Thyroid gland (tissue), 4 donors: ENCODE measurements around the gene EVA1A. TPM values are rescaled to one million over a fixed set of nuclear protein-coding genes. Genes with fewer than 3 reads are reported as not detected.

Source experiments
- DNase-seq, 2 donors: peaks; one replicate each; pipeline ENCODE4 v3.0.0-alpha.2; 2019
- H3K27ac ChIP-seq, 3 donors: fragments of 200-600 bp; sonication (generic); 1 replicate in 2 of 3; 2 replicates in 1 of 3; pipeline ENCODE4 v1.5.1; 2016 to 2019; ENCODE audit warnings: mild to moderate bottlenecking in 1 of 3, moderate library complexity in 1 of 3
- H3K27me3 ChIP-seq: fragments of 200-600 bp; sonication (generic); one replicate; pipeline ENCODE4 v1.5.1; 2019
- H3K36me3 ChIP-seq, 2 donors: fragments of 200-600 bp; sonication (generic); one replicate each; pipeline ENCODE4 v1.5.1; 2016 to 2019
- H3K4me1 ChIP-seq, 2 donors: fragments of 200-600 bp; sonication (generic); one replicate each; pipeline ENCODE4 v1.5.1; 2017 to 2019
- H3K4me3 ChIP-seq, 3 donors: fragments of 200-600 bp; sonication (generic); replicated peaks in 1 of 3; 1 replicate in 2 of 3; 2 replicates in 1 of 3; pipeline ENCODE4 v1.5.1; 2016; ENCODE audit warnings: mild to moderate bottlenecking in 1 of 3
- H3K9me3 ChIP-seq: fragments of 200-600 bp; sonication (generic); one replicate; pipeline ENCODE4 v1.5.1; 2017
- POLR2A ChIP-seq, 2 donors: fragments of 450-650 bp; IDR thresholded peaks; one replicate each; pipeline ENCODE4 v1.6.1; 2017; ENCODE audit warnings: antibody characterized with exemption in 2 of 2, mild to moderate bottlenecking in 2 of 2, moderate library complexity in 1 of 2
- WGBS, 2 donors: methylation state at CpG; one replicate each; pipeline ENCODE4 v1.1.5; 2017; 5-methylcytosine and 5-hydroxymethylcytosine counted together
- intact Hi-C: fragments of 100-400 bp; cut with DNase I; formaldehyde crosslinking; loops from one replicate; pipeline ENCODE4 v1.15.1; 2023
- total RNA-seq, 4 donors: library from RNA; depleted of rRNA; stranded (reverse); fragments of >200 nt; gene quantifications; one replicate each; pipeline ENCODE4 v1.2.3, GENCODE V29; 2016
- TF ChIP-seq, protein P1 (sequence below), 6 experiments: fragments of 200-600 bp in 3 of 6; fragments of 450-650 bp in 3 of 6; sonication (generic) in 3 of 6; IDR thresholded peaks; one replicate each; pipeline ENCODE4 v1.5.1; 2016 to 2019; ENCODE audit warnings: antibody characterized with exemption in 6 of 6, mild to moderate bottlenecking in 2 of 6, inconsistent platforms in 1 of 6, moderate library complexity in 1 of 6

Gene EVA1A
- total RNA-seq, 4 donors from 2014 or later: 3.6 to 19.8 (median 12.3) TPM

DNA sequence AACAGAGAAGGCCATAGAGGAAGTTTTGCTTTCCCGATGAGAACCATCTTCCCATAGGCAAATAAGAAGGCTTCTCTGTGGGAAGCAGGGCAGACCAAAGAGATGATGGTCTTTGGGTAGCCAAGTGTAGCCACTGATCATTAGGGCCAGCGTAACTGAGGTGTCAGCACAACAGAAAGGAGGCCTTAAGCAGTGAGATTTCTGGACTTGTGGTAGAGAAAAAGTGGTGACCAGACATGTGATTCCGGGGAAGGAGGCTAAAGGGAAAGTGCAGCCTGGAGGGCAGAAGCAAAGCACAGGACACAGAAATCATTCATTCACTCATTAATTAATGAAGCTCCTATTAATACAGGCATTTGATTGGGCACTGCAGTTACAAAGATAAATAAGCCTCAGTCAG is 15.4 kb downstream of the EVA1A start:
- TF ChIP-seq, protein P1, sequence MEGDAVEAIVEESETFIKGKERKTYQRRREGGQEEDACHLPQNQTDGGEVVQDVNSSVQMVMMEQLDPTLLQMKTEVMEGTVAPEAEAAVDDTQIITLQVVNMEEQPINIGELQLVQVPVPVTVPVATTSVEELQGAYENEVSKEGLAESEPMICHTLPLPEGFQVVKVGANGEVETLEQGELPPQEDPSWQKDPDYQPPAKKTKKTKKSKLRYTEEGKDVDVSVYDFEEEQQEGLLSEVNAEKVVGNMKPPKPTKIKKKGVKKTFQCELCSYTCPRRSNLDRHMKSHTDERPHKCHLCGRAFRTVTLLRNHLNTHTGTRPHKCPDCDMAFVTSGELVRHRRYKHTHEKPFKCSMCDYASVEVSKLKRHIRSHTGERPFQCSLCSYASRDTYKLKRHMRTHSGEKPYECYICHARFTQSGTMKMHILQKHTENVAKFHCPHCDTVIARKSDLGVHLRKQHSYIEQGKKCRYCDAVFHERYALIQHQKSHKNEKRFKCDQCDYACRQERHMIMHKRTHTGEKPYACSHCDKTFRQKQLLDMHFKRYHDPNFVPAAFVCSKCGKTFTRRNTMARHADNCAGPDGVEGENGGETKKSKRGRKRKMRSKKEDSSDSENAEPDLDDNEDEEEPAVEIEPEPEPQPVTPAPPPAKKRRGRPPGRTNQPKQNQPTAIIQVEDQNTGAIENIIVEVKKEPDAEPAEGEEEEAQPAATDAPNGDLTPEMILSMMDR (IDR thresholded peaks at IDR 0.05): no peak
- no peak for TF ChIP-seq POLR2A (IDR thresholded peaks at IDR 0.05)
- intact Hi-C loops: no loop called here

DNA sequence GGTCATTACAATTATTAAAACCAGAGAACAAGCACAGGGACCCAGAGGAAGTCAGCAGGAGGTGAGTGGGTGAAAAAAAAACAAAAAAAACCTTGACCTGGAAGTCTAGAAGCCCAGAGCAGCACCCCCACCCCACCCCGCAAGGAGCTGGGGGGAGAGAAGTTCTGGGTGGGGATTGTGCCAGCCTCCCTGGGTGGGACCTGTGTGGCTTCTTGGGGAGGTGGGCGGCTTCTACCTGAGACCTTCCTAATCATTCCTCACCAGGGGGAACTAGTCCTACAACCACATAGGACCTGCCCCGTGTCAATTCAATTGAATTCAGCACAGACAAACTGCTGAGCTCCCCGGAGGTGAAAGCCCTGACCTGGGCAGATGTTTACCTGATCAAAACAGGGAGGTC is 17.3 kb downstream of the EVA1A start:
- Histone ChIP-seq H3K4me1 (no peaks in the 10 kb centered on the region), H3K9me3 (no peaks in the 10 kb centered on the region), H3K4me3 (no peak overlapping the region), H3K27me3 (no peaks in the 10 kb centered on the region), H3K36me3 (no peaks in the 10 kb centered on the region), H3K27ac (no peak overlapping the region)
- intact Hi-C loops: no loop called here
- TF ChIP-seq, protein P1 (IDR thresholded peaks at IDR 0.05): no peak
- TF ChIP-seq POLR2A (IDR thresholded peaks at IDR 0.05): no peak
- 72 to 73% methylated on average over 4 of the region's 4 CpGs for whole genome bisulfite sequencing, 2 donors
- DNase-seq: no peak

More for the DNA sequence above, 15.4 kb downstream of the EVA1A start:
- Histone ChIP-seq H3K36me3 (no peaks in the 10 kb centered on the region), H3K9me3 (no peaks in the 10 kb centered on the region), H3K27ac (no peak overlapping the region), H3K4me3 (no peak overlapping the region), H3K4me1 (no peaks in the 10 kb centered on the region), H3K27me3 (no peaks in the 10 kb centered on the region)
- WGBS, 2 donors: 77 to 93% methylated on average over 3 of the region's 3 CpGs
- no peak for DNase-seq

DNA sequence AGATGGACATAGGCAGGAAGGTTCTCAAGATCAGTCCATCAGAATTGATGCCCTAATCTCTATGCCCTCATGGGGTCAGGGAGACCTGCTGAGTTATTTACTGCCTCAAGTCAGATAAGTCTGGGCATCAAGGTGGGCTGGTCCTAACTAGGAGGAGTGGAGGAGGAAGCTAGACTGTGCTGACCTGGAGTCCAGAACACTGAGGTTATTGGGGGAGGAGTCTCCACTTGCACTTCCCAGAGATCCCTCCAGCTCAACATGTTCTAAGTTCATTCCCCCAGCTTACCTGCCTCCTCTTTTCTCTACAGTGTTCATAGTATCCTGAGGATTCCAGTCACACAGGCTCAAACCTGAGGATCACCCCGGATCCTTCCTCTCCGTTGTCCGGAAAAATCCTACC is 19.3 kb downstream of the EVA1A start:
- 97 to 98% methylated on average over 3 of the region's 3 CpGs for WGBS, 2 donors
- no peaks in the 10 kb centered on the region for H3K36me3 ChIP-seq
- no peaks in the 10 kb centered on the region for H3K9me3 ChIP-seq
- DNase-seq: no peak
- H3K27ac ChIP-seq: no peak overlapping the region
- TF ChIP-seq POLR2A (IDR thresholded peaks at IDR 0.05): no peak
- TF ChIP-seq, protein P1 (IDR thresholded peaks at IDR 0.05): no peak
- H3K4me1 ChIP-seq: no peaks in the 10 kb centered on the region
- intact Hi-C loops: no loop called here
- H3K27me3 ChIP-seq: no peaks in the 10 kb centered on the region
- no peak overlapping the region for H3K4me3 ChIP-seq

DNA sequence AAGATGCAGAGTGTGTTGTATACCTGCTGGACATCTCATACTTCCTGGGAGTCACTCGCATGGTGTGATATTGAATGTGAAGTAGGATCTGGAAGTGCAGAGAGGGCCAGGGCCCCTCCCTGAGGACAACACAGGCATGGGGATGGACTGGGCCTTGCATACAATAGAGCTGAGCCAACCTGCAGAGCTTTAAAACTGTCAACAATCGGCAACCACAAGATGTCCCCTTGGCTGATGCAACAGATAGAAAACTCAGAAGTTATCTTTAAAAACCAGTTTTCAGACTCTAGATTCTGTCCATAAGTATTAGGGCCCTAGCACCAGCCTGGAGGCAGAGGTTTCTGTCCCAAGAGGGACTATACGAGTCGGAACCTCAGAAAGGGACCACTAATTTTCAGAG is 19.7 kb downstream of the EVA1A start:
- H3K27ac ChIP-seq: no peak overlapping the region
- H3K27me3 ChIP-seq: no peaks in the 10 kb centered on the region
- intact Hi-C loops: no loop called here
- 91 to 97% methylated on average over 4 of the region's 4 CpGs for WGBS, 2 donors
- no peaks in the 10 kb centered on the region for H3K36me3 ChIP-seq
- H3K9me3 ChIP-seq: no peaks in the 10 kb centered on the region
- TF ChIP-seq, protein P1 (IDR thresholded peaks at IDR 0.05): no peak
- no peak for TF ChIP-seq POLR2A (IDR thresholded peaks at IDR 0.05)
- no peak overlapping the region for H3K4me3 ChIP-seq
- no peak for DNase-seq
- H3K4me1 ChIP-seq: no peaks in the 10 kb centered on the region

DNA sequence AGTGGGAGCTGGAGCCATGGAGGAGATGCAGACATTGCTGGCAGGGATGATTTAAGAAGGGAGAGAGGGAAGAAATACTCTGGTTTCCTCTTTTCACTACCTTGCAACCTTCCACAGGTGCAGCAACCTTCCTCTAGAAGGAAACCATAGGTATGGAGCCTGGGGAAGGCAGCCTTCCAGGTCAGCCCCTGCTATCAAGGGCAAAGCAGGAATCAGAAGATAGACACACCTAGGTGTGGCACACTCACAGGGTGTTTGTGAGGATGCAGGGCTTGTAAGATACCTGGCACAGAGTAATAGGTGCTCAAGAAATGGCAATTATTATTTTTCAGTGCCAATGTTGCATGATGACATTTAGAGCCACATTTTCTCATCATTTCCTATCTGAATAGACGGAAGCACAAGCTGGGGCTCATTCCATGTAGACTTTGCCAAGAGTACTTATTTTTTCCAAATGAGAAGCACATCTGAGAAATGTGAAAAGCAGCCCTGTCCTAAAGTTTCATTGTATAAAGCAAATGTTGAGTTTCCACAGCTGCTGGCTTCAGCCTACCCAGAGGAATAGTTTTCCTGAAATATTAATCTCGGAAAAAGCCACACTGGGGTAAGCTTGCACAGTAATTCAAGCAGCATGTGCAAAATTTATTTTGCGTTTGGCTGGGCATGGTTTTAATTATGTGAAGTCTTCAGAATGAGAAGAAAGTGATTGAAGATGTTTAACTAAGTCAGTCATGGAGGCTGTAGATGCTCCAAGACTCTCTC is 20.6 kb downstream of the EVA1A start:
- no peak overlapping the region for H3K4me3 ChIP-seq
- WGBS, 2 donors: 52 to 58% methylated on average over 3 of the region's 3 CpGs
- no peaks in the 10 kb centered on the region for H3K36me3 ChIP-seq
- TF ChIP-seq, protein P1 (IDR thresholded peaks at IDR 0.05): no peak
- TF ChIP-seq POLR2A (IDR thresholded peaks at IDR 0.05): no peak
- DNase-seq: no peak
- no peaks in the 10 kb centered on the region for H3K4me1 ChIP-seq
- no peak overlapping the region for H3K27ac ChIP-seq
- no peaks in the 10 kb centered on the region for H3K9me3 ChIP-seq
- no peaks in the 10 kb centered on the region for H3K27me3 ChIP-seq
- intact Hi-C loops: no loop called here
